GM19025 (cell line): ENCODE results near the gene CYCS.
"Not testable (repeated sequence)": the region's sequence is repeated elsewhere in the genome, so short reads cannot be mapped to it uniquely, and the experiment has no call there.

ENCODE experiments used
- ATAC-seq: cut with Tn5 transposase; IDR thresholded peaks from one replicate; pipeline ENCODE4 v1.9.1; 2021; ENCODE audit warnings: mild to moderate bottlenecking, low read depth, moderate library complexity; ENCODE audit not compliant: unreplicated experiment

The CYCS gene

DNA sequence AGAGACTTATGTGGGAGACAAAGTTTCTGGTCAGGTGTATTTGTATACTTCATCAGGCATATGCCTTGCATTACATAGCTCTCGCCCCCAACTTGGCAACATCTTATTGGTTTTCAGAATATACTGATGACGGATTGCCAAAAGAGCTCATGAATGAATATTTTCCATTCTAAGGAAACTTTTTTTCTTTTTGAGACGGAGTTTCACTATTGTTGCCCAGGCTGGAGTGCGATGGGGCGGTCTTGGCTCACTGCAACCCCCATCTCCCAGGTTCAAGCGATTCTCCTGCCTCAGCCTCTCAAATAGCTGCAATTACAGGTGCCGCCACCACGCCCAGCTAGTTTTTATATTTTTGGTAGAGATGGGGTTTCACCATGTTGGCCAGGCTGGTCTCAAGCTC is 6.0 kb downstream of the CYCS start:
- no peak for ATAC-seq

- peak; percentile 12 for ATAC-seq
Observed at GRCh38 chr7:25118048-25118753, 6.9 kb downstream of the CYCS start.

- ATAC-seq, result peak; percentile 73
Observed at GRCh38 chr7:25117226-25118047, 7.6 kb downstream of the CYCS start.

DNA sequence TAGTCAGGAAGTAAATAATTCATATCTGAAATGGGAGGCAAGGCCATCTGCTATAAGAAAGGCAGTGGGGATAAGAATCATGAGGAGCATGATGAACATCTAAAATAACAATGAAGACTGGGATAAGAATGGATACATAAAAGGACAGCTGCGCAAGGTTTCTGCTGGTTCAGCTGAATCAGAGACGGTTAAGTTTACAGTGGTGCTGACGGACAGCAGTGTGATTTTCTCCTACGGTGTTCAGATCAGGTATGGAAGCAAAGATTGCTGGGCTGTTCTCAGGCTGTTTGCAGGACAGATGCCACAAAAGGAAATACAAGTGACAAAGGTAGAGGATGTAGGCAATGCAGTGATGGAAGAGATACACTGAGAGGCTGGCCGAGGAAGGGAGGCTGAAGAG is 8.4 kb downstream of the CYCS start:
- no peak for ATAC-seq

DNA sequence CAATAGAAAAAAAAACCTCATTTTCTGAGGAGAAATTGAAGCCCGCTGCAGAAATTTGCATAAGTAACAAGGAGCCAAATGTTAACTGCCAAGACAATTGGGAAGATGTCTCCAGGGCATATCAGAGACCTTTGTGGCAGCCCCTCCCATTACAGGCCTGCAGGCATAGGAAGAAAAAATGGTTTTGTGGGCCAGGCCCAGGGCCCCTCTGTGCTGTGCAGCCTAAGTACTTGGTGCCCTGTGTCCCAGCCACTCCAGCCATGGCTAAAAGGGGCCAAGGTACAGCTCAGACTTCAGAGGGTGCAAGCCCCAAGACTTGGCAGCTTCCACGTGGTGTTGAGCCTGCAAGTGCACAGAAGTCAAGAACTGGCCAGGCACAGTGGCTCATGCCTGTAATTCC is 14.5 kb downstream of the CYCS start:
- not testable (repeated sequence) for ATAC-seq

GRCh38 chr7:25109276-25109675 is 15.8 kb downstream of the CYCS start:
- no peak for ATAC-seq

DNA sequence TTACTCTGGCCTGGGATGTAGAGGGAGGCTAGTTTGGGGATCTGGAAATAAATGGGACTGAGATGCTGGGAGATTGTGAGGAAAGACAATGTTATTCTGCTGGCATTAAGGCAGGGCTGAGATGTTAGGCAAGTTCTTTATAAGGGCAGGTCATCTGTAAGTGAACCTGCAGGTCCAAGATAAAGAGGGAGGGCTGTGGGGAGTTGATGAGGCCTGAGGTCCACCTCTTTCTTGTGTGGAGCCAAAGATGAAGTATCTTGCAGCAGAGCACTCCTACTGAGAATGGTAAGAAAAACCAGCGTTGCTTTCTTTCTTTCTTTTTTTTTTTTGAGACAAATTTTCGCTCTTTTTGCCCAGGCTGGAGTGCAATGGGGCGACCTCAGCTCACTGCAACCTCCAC is 19.1 kb downstream of the CYCS start:
- ATAC-seq, result no peak

DNA sequence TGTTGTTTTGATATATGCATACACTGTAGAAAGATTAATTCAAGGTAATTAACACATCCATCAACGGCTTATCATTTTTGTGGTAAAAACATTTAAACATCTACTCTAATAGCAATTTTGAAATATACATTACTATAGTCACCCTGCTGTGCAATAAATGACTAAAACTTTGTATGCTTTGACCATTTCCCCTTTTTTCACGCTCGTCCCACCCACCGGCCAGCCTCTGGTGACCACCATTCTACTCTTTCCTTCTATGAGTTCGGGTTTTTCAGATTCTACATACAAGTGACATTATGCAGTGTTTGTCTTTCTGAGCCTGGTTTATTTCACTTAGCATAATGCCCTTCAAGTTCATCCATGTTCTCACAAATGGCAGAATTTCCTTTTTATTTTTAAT is 21.3 kb downstream of the CYCS start:
- ATAC-seq, result no peak

GRCh38 chr7:25101817-25102216 is 23.2 kb downstream of the CYCS start:
- ATAC-seq, result no peak

GRCh38 chr7:25098096-25099046 is 26.7 kb downstream of the CYCS start:
- ATAC-seq, result no peak

DNA sequence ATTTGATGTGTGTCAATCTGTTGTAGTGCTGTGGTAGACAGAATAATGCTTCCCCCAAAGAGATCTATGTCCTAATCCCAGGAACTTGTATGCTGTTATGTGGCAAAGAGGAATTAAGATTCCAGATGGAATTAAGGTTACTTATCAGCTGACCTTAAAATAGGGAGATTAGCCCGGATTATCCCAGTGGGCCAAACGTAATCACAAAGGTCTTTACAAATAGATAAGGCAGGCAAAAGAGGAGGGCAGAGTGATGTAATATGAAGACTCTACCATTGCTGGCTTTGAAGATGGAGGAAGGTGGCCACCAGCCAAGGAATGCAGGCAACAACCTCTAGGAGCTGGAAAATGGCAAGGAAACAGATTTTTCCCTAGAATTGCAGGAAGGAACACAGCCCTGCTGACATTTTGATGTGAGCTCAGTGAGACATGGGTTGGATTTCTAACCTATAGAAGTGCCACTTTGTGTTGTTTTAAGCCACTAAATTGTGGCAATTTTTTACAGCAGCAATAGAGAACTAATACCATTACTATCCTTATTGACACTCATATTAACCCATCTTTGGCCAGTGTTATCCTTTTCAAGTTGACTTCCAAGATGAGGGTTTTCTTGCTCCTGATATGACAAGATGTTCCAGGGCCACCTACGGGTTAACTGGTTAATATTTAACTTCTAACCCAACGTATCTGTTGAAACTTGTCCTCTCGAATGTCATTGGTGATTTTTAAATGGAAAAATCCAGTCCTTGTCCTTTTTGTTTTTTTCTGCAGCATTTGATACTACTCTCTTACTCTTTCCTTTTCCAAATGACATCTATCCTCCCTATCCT is 29.3 kb downstream of the CYCS start:
- ATAC-seq, result no peak

DNA sequence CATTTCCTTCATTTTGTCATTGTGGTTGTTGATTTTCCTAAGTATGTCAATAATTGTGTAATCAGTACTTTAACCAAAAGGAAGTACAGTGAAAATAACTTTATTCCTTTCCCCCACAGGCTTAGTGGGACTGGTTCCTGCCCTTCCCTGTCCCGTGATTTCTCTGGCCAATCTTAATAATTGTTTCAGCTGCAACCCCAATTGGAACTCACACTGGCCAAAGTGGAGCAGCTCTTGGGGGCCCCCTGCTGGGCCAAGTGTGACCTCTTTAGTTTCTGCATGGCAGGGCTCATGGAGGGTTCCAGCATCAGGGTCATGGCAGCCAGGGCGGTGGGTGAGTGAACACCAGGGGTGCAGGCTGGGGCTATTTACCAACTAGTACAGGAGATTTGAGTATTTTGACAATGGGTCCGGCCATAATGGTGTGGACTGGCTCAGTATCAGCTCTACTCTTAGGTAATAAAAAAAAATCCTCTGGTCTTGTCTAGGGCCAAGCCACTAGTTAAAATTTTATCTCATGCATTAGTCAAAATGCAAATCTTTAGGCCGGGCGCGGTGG is 31.7 kb downstream of the CYCS start:
- peak; percentile 67 for ATAC-seq

- ATAC-seq, result no peak
Observed at GRCh38 chr7:25091779-25092178, 33.3 kb downstream of the CYCS start.

GRCh38 chr7:25091176-25091575 is 33.9 kb downstream of the CYCS start:
- no peak for ATAC-seq

GRCh38 chr7:25090374-25090773 is 34.7 kb downstream of the CYCS start:
- ATAC-seq, result no peak

DNA sequence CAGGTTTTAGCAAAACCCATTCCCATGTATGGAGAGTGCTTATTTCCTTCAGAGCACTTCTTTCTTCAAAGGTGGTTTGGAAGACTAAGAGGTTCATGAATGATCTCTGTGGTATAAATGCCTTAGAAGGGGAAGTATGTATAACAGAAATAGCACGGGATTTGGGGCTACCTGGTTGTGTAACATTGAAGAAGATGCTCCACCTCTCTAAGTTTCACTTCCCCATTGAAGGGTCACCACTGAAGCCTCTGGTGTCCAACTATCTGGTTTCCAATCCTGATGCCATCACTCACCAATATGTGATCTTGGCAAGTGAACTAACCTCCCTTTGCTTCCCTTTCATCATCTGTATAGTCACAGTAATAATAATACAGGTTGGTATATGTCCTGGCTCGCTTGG is 37.2 kb downstream of the CYCS start:
- ATAC-seq, result peak; percentile 84

DNA sequence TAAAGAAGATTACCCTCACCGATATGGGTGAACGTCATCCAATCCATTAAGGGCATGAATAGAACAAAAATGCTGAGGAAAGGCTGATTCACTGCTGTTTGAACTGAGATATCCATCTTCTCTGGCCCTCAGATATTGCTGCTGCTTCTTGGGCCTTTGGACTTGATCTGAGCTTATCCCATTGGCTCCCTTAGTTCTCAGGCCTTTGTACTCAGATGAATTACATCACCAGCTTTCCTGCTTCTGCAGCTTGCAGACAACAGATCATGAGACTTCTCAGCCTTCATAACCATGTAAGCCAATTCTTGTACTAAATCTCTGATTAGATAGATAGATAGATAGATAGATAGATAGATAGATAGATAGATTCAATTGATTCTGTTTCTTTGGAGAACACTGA is 40.2 kb downstream of the CYCS start:
- no peak for ATAC-seq

- ATAC-seq, result no peak
Observed at GRCh38 chr7:25083201-25083600, 41.9 kb downstream of the CYCS start.

DNA sequence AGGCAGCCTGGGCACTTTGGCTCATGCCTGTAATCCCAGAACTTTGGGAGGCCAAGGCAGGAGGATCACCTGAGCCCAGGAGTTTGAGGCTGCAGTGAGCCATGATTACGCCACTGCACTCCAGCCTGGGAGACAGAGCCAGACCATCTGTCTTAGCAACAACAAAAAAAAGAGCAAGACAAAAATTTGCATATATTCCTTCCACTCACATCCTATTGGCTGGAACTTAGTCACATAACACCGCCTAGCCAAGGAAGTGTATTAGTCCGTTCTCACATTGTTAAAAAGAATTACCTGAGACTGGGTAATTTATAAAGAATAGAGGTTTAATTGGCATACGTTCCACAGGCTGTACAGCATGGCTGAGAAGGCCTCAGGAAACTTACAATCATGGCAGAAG is 43.0 kb downstream of the CYCS start:
- ATAC-seq, result not testable (repeated sequence)

DNA sequence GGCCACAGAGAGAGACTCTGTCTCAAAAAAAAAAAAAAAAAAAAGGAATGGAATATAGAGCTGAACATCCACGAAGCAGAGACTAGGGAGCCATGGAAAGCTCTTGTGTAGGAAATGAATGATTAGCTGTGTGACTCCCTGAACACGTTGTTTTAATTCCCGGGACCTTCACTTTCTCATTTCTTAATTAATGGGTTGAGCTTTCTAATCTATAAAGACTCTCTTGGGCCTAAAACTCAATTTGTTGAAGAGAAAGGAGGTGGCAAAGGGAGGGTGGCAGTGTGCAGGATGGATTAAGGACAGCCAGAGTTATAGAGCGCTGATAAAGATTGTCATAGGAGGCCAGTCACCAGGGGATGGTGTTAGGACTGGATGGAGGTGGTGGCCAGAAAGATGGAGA is 48.0 kb downstream of the CYCS start:
- ATAC-seq, result no peak
